Raji (cell line): ENCODE data around the gene HSD11B1.

Source experiments
- POLR2A ChIP-seq: IDR thresholded peaks from 2 replicates; pipeline ENCODE4 v1.6.1; 2011; ENCODE audit warnings: low read depth, low read length, control low read depth; ENCODE audit not compliant: insufficient read depth

The HSD11B1 gene

GRCh38 chr1:209778102-209778501 is 73.5 kb downstream of the HSD11B1 start:
- TF ChIP-seq POLR2A: no peak

- TF ChIP-seq POLR2A: no peak
Measured at GRCh38 chr1:209780268-209780667, 75.6 kb downstream of the HSD11B1 start.

- no peak for TF ChIP-seq POLR2A
Measured at GRCh38 chr1:209783386-209783785, 78.7 kb downstream of the HSD11B1 start.
